Measurements from ENCODE around the gene ZNF710. TPM values are rescaled to one million over a fixed set of nuclear protein-coding genes. Genes with fewer than 3 reads are reported as not detected.
A peak's percentile ranks its signal among the peaks of the same experiment; 100 is the strongest.

Gene ZNF710
- total RNA-seq, 1 donor from 2014 or later, result 11.5 TPM

DNA sequence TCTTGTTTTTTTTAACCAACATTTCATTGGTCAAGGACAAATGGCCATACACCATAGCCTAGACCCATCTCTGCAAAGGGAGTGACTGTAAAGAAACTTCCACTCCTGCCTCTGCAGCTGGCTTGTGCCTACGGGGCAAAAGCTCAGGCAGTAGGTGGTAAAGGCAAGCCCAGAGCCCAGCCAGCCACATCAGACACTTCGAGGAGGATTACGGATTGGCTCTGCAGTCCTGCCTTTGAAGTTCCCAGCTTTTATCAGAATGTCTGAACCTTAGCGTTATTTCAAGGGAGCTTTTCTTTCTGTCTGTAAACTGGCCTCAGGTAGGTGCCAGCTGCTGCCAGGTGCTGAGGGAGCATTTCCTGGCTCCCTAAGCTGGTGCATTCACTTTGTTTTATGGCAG, 15.6 kb downstream of the ZNF710 start:
- DNase-seq (ENCODE audit: low spot score), result no peak

- DNase-seq (ENCODE audit: low spot score), result peak; percentile 73
Measured at GRCh38 chr15:90018216-90018831, 17.2 kb downstream of the ZNF710 start.

DNA sequence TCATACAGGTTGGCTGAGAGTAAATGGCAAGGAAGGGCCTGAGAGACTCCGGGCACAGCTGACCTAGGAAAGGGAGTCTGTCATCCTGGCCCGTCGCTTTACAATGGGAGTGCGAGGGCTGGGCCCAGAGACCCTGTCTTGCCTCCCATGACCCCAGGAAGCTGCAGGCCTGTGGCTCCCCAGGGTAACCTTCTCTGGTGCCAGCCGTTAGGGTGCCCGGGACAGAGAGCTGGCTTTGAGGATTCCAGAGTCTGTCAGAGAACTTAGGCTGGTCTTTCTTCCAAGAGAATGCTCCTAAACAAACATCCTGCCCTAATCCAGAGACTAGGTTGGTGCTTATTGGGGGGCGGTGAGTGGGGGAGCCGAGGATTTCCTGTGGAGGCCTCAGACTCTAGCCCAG, 18.5 kb downstream of the ZNF710 start:
- peak; percentile 71 for DNase-seq (ENCODE audit: low spot score)

DNA sequence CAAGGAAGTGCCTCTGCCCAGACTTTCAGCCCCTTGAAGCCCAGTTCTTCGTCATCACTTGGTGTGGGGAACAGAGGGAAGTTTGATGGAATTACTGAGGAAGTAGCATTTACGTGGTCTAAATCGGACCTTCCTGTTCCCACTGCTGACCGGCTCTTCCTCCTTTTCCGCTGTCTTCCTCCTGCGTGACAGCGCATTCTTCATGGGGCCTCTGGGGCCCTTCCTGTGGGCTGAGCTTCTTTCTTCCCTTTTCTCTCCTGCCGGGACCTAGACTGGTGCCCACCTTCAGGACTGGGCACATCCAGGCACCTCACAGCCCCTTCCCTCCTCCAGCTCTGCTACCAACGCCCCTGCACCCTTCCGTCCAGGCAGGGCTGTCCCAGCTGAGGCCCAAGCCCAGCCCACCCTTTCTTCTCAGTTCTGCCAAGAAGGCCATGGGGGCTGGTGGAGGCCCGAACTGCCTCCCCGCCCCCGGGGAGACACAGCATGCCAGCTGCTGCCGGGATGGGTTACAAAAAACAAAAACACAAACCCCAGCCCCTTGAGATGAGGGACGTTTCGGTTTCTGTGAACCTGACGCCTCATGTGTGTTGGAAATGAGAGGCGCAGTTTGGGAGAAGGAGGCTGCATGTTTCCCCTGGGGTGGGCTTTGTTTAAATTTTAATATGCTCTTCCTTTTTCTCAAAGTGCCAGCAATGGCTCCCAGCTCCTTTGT, 19.1 kb downstream of the ZNF710 start:
- peak; percentile 57 for DNase-seq (ENCODE audit: low spot score)

DNA sequence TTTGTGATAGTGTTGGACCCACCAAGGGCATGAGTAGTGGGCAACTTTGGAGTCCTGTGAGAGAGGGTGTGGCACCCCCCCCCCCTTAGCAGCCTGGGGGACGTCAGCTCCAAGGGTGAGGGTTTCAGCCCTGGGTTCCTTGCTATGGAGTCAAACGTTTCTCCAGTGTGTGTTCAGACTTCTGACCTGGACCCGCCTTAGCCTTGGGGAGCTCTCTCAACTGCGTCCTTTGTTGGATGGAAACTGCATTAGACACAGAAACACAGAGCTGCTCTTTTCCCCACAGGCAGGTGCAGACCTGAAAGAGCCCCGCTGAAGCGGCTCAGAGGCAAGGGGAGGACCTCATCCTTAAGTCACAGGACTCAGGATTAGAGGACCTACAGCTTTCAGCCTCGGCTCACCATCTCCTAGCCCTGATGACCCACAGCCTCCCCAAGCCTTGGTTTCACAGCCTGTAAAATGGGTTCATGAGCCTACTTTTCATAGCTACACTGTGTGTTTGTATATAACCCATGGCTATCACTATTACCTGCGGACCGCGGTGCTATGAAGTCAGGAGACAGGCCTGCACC, 19.9 kb downstream of the ZNF710 start:
- no peak for DNase-seq (ENCODE audit: low spot score)

GRCh38 chr15:90022345-90022744, 21.2 kb downstream of the ZNF710 start:
- peak; percentile 59 for DNase-seq (ENCODE audit: low spot score)

DNA sequence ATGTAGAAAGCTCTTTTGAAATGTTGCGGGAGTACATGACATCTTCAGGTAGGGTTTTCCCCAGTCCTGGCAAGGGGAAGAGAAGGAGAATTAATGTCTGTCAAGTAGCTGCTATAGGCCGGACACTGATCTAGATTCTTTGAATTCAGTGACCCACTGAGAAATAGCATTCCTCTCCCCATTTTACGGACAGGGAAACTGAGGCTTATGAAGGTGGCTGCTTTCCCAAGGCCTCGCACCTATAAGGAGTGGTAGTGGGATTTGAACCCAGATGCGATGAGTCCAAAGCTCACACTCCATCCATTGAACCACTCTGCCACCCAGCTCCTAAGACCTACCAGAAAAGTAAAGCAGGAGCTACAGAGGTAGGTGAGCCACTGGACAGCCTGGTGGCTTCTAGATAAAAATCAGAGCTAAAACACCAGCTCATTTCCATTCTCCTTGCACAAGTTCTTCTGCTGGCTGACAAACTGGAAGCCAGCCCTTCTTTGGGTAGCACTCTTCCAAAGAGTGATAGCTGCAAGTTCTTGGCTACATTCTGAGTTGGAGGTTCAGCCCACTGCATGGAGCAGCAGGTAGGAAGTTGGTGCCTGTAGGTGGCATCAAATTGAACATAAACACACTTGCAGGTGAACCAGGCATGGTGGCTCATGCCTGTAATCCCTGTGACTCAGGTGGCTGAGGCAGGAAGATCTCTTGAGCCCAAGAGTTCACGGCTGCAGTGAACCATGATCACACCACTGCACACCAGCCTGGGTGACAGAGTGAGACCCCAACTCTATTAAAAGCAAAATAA, 22.0 kb downstream of the ZNF710 start:
- peak; percentile 49 for DNase-seq (ENCODE audit: low spot score)

GRCh38 chr15:90024406-90024805, 23.3 kb downstream of the ZNF710 start:
- peak; percentile 43 for DNase-seq (ENCODE audit: low spot score)

GRCh38 chr15:90025489-90026033, 24.4 kb downstream of the ZNF710 start:
- no peak for DNase-seq (ENCODE audit: low spot score)

GRCh38 chr15:90028376-90028944, 27.3 kb downstream of the ZNF710 start:
- DNase-seq (ENCODE audit: low spot score), result no peak

DNA sequence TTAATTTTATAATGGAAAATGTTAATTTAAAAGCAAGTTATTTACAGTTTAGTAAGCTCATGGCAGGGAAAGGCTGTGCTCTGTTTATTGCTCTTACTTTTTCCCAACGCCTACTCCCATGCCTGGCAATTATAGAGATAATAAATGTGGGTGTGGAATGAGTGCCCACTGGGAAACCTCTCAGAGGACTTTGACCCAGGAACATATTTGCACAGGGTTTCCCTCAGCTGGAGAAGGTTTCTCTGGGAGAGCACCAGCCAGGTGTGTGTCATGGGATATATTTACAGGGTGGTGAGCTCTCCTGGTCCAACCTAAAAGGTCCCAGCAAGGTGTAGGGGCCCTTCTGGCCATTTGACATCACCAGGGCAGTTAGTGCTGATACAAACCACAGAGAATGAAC, 27.9 kb downstream of the ZNF710 start:
- peak; percentile 33 for DNase-seq (ENCODE audit: low spot score)

GRCh38 chr15:90030376-90030775, 29.3 kb downstream of the ZNF710 start:
- DNase-seq (ENCODE audit: low spot score), result peak; percentile 14

- DNase-seq (ENCODE audit: low spot score), result peak; percentile 28
Measured at GRCh38 chr15:90031231-90031791, 30.2 kb downstream of the ZNF710 start.

- peak; percentile 53 for DNase-seq (ENCODE audit: low spot score)
Measured at GRCh38 chr15:90033006-90033405, 31.9 kb downstream of the ZNF710 start.

DNA sequence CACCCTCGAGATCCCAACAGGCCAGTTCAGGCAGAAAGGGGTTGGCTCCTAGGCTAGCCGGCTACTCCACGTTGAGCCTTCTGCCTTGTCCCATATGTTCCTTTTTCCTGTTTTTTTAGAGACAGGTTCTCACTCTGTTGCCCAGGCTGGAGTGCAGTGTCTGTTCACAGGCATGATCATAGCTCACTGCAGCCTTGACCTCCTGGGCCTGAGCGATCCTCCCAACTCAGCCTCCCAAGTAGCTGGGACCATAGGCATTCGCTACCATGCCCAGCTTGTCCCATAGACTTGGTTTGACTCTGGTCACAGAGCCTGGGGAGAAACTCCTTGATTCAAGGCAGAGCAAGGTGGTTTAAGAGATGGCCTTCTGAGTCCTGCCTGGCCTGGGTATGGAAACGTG, 32.3 kb downstream of the ZNF710 start:
- no peak for DNase-seq (ENCODE audit: low spot score)

GRCh38 chr15:90035095-90035839, 34.1 kb downstream of the ZNF710 start:
- no peak for DNase-seq (ENCODE audit: low spot score)

DNA sequence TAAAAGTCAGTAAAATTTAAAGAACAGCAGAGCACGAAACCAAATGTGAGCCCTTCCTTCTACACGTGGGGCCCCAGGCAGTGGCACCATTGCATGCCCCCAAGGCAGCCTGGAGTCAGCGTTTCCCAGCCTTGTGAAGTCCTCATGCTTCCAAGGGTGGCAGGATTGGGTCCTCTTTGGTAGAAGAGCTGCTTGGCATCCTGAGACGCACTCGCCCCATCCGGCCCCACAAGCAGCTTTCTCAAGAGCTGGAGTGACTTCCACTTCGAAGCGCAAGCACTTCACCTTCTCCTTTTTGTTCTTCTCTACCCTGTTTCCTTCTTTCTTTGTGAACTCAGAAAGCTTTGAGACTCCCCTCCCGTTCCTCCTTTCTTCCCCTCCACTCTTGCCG, 34.7 kb downstream of the ZNF710 start:
- DNase-seq (ENCODE audit: low spot score), result no peak

DNA sequence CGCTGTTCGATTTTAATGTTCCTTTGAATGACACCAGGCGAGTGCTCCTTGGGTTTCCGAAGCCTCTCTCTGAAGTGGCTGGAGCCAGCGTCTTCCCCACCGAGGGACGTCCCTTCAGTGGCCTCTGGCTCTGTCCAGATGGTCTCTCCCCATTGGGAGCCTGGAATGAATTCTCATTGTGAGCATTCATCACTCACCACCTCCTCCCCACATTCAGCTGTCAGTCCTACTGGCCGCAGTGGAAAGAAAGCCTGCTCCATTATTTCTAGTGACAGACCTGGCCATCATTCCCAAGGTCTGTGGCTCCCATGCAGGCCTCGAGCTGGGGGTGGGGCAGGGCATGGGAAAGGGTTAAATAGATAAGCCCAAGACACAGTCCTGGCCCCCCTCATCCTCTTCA, 35.2 kb downstream of the ZNF710 start:
- DNase-seq (ENCODE audit: low spot score), result no peak

DNA sequence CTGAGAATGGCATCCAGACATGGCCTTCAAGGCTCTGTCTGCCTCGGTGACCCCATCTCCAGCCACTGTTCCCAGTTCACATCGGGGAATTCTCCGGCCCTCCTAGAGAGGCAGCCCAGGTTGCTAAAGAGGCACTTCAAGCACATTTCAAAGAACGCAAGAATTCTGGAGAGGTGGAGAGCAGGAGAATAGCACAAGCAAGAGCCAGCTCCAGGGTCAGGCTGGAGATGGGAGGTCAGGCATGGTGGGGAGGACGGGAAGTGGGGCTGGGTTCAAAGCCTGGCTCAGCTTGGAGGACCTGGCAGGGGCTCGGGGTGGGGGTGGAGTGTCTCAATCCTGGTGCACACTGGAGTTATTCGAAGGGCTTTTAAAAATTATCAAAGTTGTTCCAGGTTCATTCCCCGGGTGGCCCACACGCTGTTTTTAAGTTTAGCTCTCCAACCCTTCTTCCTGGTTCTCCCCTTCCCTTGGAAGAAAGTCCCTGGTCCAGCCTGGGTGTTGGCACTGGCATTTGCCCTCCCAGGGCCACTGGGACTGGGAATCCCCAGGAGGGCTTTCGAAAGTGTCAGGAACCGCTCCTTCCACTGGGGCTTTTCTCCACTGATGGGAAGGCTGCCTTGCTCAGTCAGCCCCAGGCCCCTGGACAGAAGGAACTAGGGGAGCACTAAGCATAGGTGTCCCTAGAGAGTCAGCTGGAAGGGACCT, 35.8 kb downstream of the ZNF710 start:
- no peak for DNase-seq (ENCODE audit: low spot score)

GRCh38 chr15:90037511-90037860, 36.4 kb downstream of the ZNF710 start:
- DNase-seq (ENCODE audit: low spot score), result no peak

All from mesenteric fat pad (tissue), 1 donor.